ENCODE measurements around the gene VSIG10L. TPM values are rescaled to one million over a fixed set of nuclear protein-coding genes. Genes with fewer than 3 reads are reported as not detected.

The VSIG10L gene
- total RNA-seq, 1 experiment from 2014 or later: 3.3 TPM

- Histone ChIP-seq H3K27me3 (ENCODE audit: control insufficient read depth, insufficient read depth, low read length) (no peaks in the 10 kb centered on the region; the same call in 1 of the 2 replicates), H3K27ac (ENCODE audit: low read length) (no peak overlapping the region), H3K9me3 (ENCODE audit: control insufficient read depth, insufficient read depth, low read depth, low read length) (no peaks in the 10 kb centered on the region), H3K4me3 (ENCODE audit: low read depth in 2 of 2, low read length in 2 of 2) (no peak overlapping the region), H3K4me1 (ENCODE audit: control insufficient read depth, insufficient read depth, low read length) (no peaks in the 10 kb centered on the region), H3K36me3 (ENCODE audit: control insufficient read depth, insufficient read depth, low read length) (no peaks in the 10 kb centered on the region)
- CTCF ChIA-PET: no interaction called here
- POLR2A ChIA-PET: no interaction called here
- no peak for DNase-seq (ENCODE audit: low read depth, low spot score)
- ATAC-seq: no peak
- in situ Hi-C loops (cut with HindIII; ENCODE audit: low pct_unique_long_range_greater_than_20kb, low sequenced_read_pairs): no loop called here
- intact Hi-C loops (cut with micrococcal nuclease; ENCODE audit: unreplicated experiment): no loop called here
- TF ChIP-seq POLR2AphosphoS5 (IDR thresholded peaks at IDR 0.05; ENCODE audit: low read depth, low read length) (no peak), TCF7L2 (IDR thresholded peaks at IDR 0.05; ENCODE audit: low read depth, low read length) (no peak), SIN3A (IDR thresholded peaks at IDR 0.05; ENCODE audit: borderline replicate concordance, insufficient read depth, low read depth, low read length) (no peak), REST (IDR thresholded peaks at IDR 0.05; ENCODE audit: insufficient read depth in 1 of 2, low read depth in 2 of 2, low read length in 1 of 2) (no peak), CTCF (IDR thresholded peaks at IDR 0.05) (no peak)
- no TSS peak for BruUV-seq (replicated peaks)
Observed at GRCh38 chr19:51293571-51294210, 48.2 kb downstream of the VSIG10L start.

GRCh38 chr19:51292971-51293370 is 49.0 kb downstream of the VSIG10L start:
- no peaks in the 10 kb centered on the region for H3K9me3 ChIP-seq (ENCODE audit: control insufficient read depth, insufficient read depth, low read depth, low read length)
- no peak overlapping the region for H3K27ac ChIP-seq (ENCODE audit: low read length)
- BruUV-seq (replicated peaks): no TSS peak
- H3K4me3 ChIP-seq (ENCODE audit: low read depth in 2 of 2, low read length in 2 of 2): no peak overlapping the region
- intact Hi-C loops (cut with micrococcal nuclease; ENCODE audit: unreplicated experiment) (no loop called here), in situ Hi-C loops (cut with HindIII; ENCODE audit: low pct_unique_long_range_greater_than_20kb, low sequenced_read_pairs) (no loop called here)
- DNase-seq (ENCODE audit: low read depth, low spot score) (no peak), ATAC-seq (no peak)
- H3K4me1 ChIP-seq (ENCODE audit: control insufficient read depth, insufficient read depth, low read length): no peaks in the 10 kb centered on the region
- no peak for TF ChIP-seq REST (IDR thresholded peaks at IDR 0.05; ENCODE audit: insufficient read depth in 1 of 2, low read depth in 2 of 2, low read length in 1 of 2)
- TF ChIP-seq SIN3A (IDR thresholded peaks at IDR 0.05; ENCODE audit: borderline replicate concordance, insufficient read depth, low read depth, low read length): no peak
- TF ChIP-seq TCF7L2 (IDR thresholded peaks at IDR 0.05; ENCODE audit: low read depth, low read length): no peak
- no peak for TF ChIP-seq POLR2AphosphoS5 (IDR thresholded peaks at IDR 0.05; ENCODE audit: low read depth, low read length)
- TF ChIP-seq CTCF (IDR thresholded peaks at IDR 0.05): no peak
- CTCF ChIA-PET: interaction anchor here (0.6 kb wide), 1 partner anchor 278 kb away, joined by 11 read pairs; the partner anchor contains the start of gene ZNF175
- POLR2A ChIA-PET: no interaction called here
- H3K36me3 ChIP-seq (ENCODE audit: control insufficient read depth, insufficient read depth, low read length): no peaks in the 10 kb centered on the region
- no peaks in the 10 kb centered on the region; the same call in 1 of the 2 replicates for H3K27me3 ChIP-seq (ENCODE audit: control insufficient read depth, insufficient read depth, low read length)

Data from Panc1 (cell line).